HepG2 (cell line): ENCODE data around the gene SEC61G. TPM values are rescaled to one million over a fixed set of nuclear protein-coding genes. Genes with fewer than 3 reads are reported as not detected.
A peak's percentile ranks its signal among the peaks of the same experiment; 100 is the strongest.

Experiments used
- CREM ChIP-seq, 2 experiments: sonication (generic) in 1 of 2; formaldehyde crosslinking in 1 of 2; IDR thresholded peaks; 2 replicates each; pipeline versions ENCODE4 v1.4.0 to v1.6.1; 2016 to 2020; ENCODE audit warnings: antibody characterized with exemption in 1 of 2, mild to moderate bottlenecking in 1 of 2, missing genetic modification reagents in 1 of 2
- E2F1 ChIP-seq: sonication (generic); formaldehyde crosslinking; IDR thresholded peaks from 2 replicates; pipeline ENCODE4 v1.5.0; 2020; ENCODE audit warnings: missing genetic modification reagents
- ERF ChIP-seq: IDR thresholded peaks from 2 replicates; pipeline ENCODE4 v1.6.1; 2018; ENCODE audit warnings: missing biosample characterization, missing genetic modification reagents
- FOXK2 ChIP-seq: fragments of 450-650 bp; IDR thresholded peaks from 2 replicates; pipeline ENCODE4 v1.6.1; 2016
- GATAD1 ChIP-seq: IDR thresholded peaks from 2 replicates; pipeline ENCODE4 v1.6.1; 2016; ENCODE audit warnings: missing genetic modification reagents, missing compliant biosample characterization
- HDAC1 ChIP-seq: sonication (generic); formaldehyde crosslinking; IDR thresholded peaks from 2 replicates; pipeline ENCODE4 v1.5.1; 2020; ENCODE audit warnings: mild to moderate bottlenecking, missing genetic modification reagents
- HHEX ChIP-seq: IDR thresholded peaks from 2 replicates; pipeline ENCODE4 v1.6.1; 2016; ENCODE audit warnings: control low read depth
- JDP2 ChIP-seq: sonication (generic); formaldehyde crosslinking; IDR thresholded peaks from 2 replicates; pipeline ENCODE4 v1.8.1; 2022; ENCODE audit warnings: missing genetic modification reagents, borderline replicate concordance
- NR2F2 ChIP-seq: IDR thresholded peaks from 2 replicates; pipeline ENCODE4 v1.6.1; 2012; ENCODE audit warnings: low read depth, inconsistent platforms, borderline replicate concordance
- SIN3A ChIP-seq: IDR thresholded peaks from 2 replicates; pipeline ENCODE4 v1.6.1; 2011; ENCODE audit warnings: low read depth, mild to moderate bottlenecking, control low read depth, low read length, borderline replicate concordance
- SRF ChIP-seq: IDR thresholded peaks from 2 replicates; pipeline ENCODE4 v1.6.1; 2011; ENCODE audit warnings: mild to moderate bottlenecking, low read depth, low read length, moderate library complexity
- SRSF9 ChIP-seq: fragments of 200-400 bp; formaldehyde crosslinking; IDR thresholded peaks from 2 replicates; pipeline ENCODE4 v1.6.1; 2018; ENCODE audit warnings: borderline replicate concordance, mild to moderate bottlenecking, low read depth, low read length; ENCODE audit not compliant: insufficient read depth, poor library complexity, severe bottlenecking
- TBX2 ChIP-seq: sonication (generic); formaldehyde crosslinking; IDR thresholded peaks from 2 replicates; pipeline ENCODE4 v1.5.0; 2020; ENCODE audit warnings: missing genetic modification reagents, mild to moderate bottlenecking, borderline replicate concordance
- TBX3 ChIP-seq: fragments of 450-650 bp; IDR thresholded peaks from 2 replicates; pipeline ENCODE4 v1.6.1; 2017; ENCODE audit warnings: antibody characterized with exemption, mild to moderate bottlenecking, inconsistent platforms, borderline replicate concordance
- TOPORS ChIP-seq: sonication (generic); formaldehyde crosslinking; IDR thresholded peaks from 2 replicates; pipeline ENCODE4 v1.8.0; 2023; ENCODE audit warnings: mild to moderate bottlenecking, missing genetic modification reagents
- XRCC5 ChIP-seq: fragments of 200-400 bp; formaldehyde crosslinking; optimal IDR thresholded peaks from 2 replicates; pipeline ENCODE3; 2017; ENCODE audit warnings: mild to moderate bottlenecking, low read length
- ZNF264 ChIP-seq: sonication (generic); formaldehyde crosslinking; IDR thresholded peaks from 2 replicates; pipeline ENCODE4 v1.4.0; 2020; ENCODE audit warnings: missing genetic modification reagents
- ZNF33A ChIP-seq: sonication (generic); formaldehyde crosslinking; IDR thresholded peaks from 2 replicates; pipeline ENCODE4 v1.5.1; 2020; ENCODE audit warnings: missing genetic modification reagents, mild to moderate bottlenecking, moderate library complexity, borderline replicate concordance
- ZNF414 ChIP-seq: sonication (generic); formaldehyde crosslinking; IDR thresholded peaks from 2 replicates; pipeline ENCODE4 v1.5.0; 2020; ENCODE audit warnings: missing genetic modification reagents
- ZNF468 ChIP-seq: sonication (generic); formaldehyde crosslinking; IDR thresholded peaks from 2 replicates; pipeline ENCODE4 v1.8.0; 2022; ENCODE audit warnings: mild to moderate bottlenecking, moderate library complexity, missing genetic modification reagents
- ZNF557 ChIP-seq: sonication (generic); formaldehyde crosslinking; IDR thresholded peaks from 2 replicates; pipeline ENCODE4 v1.4.0; 2020; ENCODE audit warnings: missing genetic modification reagents
- ZNF670 ChIP-seq: sonication (generic); formaldehyde crosslinking; IDR thresholded peaks from 2 replicates; pipeline ENCODE4 v1.8.0; 2022; ENCODE audit warnings: mild to moderate bottlenecking, missing genetic modification reagents, borderline replicate concordance
- ZNF772 ChIP-seq: sonication (generic); formaldehyde crosslinking; IDR thresholded peaks from 2 replicates; pipeline ENCODE4 v1.5.0; 2020; ENCODE audit warnings: mild to moderate bottlenecking, missing genetic modification reagents
- ZNF781 ChIP-seq: sonication (generic); formaldehyde crosslinking; IDR thresholded peaks from 2 replicates; pipeline ENCODE4 v1.5.1; 2020; ENCODE audit warnings: borderline replicate concordance, mild to moderate bottlenecking, missing genetic modification reagents; ENCODE audit errors: not compliant biosample characterization
- polyA plus RNA-seq, 8 experiments: library from polyadenylated mRNA; depleted of rRNA in 3 of 8; stranded (reverse) in 7 of 8; unstranded in 1 of 8; fragments of >200 nt; fragmentation: Illumina TruSeq in 4 of 8; extraction: Trizol in 4 of 8; gene quantifications; 2 replicates each; pipeline versions ENCODE4 v1.2.1 to v1.2.3, GENCODE V29; 2011 to 2016; ENCODE audit warnings: low read depth in 4 of 8, missing spikeins in 1 of 8, mixed read lengths in 1 of 8; ENCODE audit not compliant: insufficient read depth in 1 of 8
- total RNA-seq, 5 experiments: library from RNA; depleted of rRNA; stranded (reverse); fragments of >200 nt; fragmentation: Illumina TruSeq; extraction: Trizol; gene quantifications; 2 replicates each; pipeline ENCODE4 v1.2.3, GENCODE V29; 2016; ENCODE audit warnings: low read depth in 1 of 5
- TF ChIP-seq, protein P1 (sequence below): IDR thresholded peaks from 2 replicates; pipeline ENCODE4 v1.6.1; 2016; ENCODE audit warnings: mild to moderate bottlenecking

The SEC61G gene
- total and polyA plus RNA-seq, 2 of the 13 experiments (the other 11 are each of a cell fraction or from before 2014, with no cell fraction given) = 126 to 328 TPM

- TF ChIP-seq GATAD1 (CRISPR knock-in tag) (0 out of 2 replicates have a peak, but pooled peaks have one; percentile 24), ZNF557 (CRISPR knock-in tag) (no peak), NR2F2 (no peak), E2F1 (CRISPR knock-in tag) (peak; percentile 78; the same call in 1 of the 2 replicates), ZNF781 (CRISPR knock-in tag) (no peak), TOPORS (CRISPR knock-in tag) (no peak), ZNF670 (no peak), SIN3A (no peak), TBX2 (CRISPR knock-in tag) (no peak), ZNF33A (no peak), SRSF9 (no peak), TBX3 (no peak), CREM (IDR thresholded peaks at IDR 0.05) (no peak), CREM (CRISPR knock-in tag; IDR thresholded peaks at IDR 0.05) (no peak), HDAC1 (no peak), HHEX (CRISPR knock-in tag) (no peak), FOXK2 (no peak), ERF (CRISPR knock-in tag) (0 out of 2 replicates have a peak, but pooled peaks have one; percentile 42), SRF (no peak), JDP2 (CRISPR knock-in tag) (no peak), ZNF264 (CRISPR knock-in tag) (no peak), XRCC5 (peak; percentile 57), ZNF468 (CRISPR knock-in tag) (no peak), ZNF772 (CRISPR knock-in tag) (0 out of 2 replicates have a peak, but pooled peaks have one; percentile 33), ZNF414 (CRISPR knock-in tag) (no peak)
- TF ChIP-seq, protein P1, sequence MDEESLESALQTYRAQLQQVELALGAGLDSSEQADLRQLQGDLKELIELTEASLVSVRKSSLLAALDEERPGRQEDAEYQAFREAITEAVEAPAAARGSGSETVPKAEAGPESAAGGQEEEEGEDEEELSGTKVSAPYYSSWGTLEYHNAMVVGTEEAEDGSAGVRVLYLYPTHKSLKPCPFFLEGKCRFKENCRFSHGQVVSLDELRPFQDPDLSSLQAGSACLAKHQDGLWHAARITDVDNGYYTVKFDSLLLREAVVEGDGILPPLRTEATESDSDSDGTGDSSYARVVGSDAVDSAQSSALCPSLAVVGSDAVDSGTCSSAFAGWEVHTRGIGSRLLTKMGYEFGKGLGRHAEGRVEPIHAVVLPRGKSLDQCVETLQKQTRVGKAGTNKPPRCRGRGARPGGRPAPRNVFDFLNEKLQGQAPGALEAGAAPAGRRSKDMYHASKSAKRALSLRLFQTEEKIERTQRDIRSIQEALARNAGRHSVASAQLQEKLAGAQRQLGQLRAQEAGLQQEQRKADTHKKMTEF (CRISPR knock-in tag) = 0 out of 2 replicates have a peak, but pooled peaks have one; percentile 36
Observed at GRCh38 chr7:54773472-54774399, 14.7 kb upstream of the SEC61G start (continued).
